GM12878 (cell line): ENCODE data around the gene PRF1. TPM values are rescaled to one million over a fixed set of nuclear protein-coding genes. Genes with fewer than 3 reads are reported as not detected.

Experiments
- ATAC-seq: fragments of 200-7000 bp; cut with Tn5 transposase; 3 replicates; pipeline ENCODE4 v1.9.1; 2020; ENCODE audit warnings: mild to moderate bottlenecking, moderate library complexity
- BruUV-seq: library from RNA; stranded (reverse); fragments of 400-500 nt; replicated peaks from 2 replicates; lab custom pipeline; 2021; lab: Mats Ljungman, UMichigan
- CTCF ChIA-PET: fragments of 300-600 bp; sonication (Branson Sonifier 250); formaldehyde crosslinking; extraction: SDS; loops from one replicate; lab custom pipeline; 2021; ENCODE audit warnings: inconsistent platforms; lab: Yijun Ruan, JAX
- POLR2A ChIA-PET: fragments of 350-600 bp; formaldehyde crosslinking; extraction: SDS; loops from one replicate; lab custom pipeline; 2021; ENCODE audit warnings: inconsistent platforms; lab: Charles Lee
- RAD21 ChIA-PET: fragments of 300-600 bp; sonication (Branson Sonifier 250); formaldehyde crosslinking; loops from one replicate; lab custom pipeline; 2023; ENCODE audit warnings: antibody characterized with exemption; ENCODE audit not compliant: unreplicated experiment; lab: Charles Lee
- SMC1A ChIA-PET: fragments of 300-600 bp; sonication (Branson Sonifier 250); formaldehyde crosslinking; loops from one replicate; lab custom pipeline; 2023; ENCODE audit not compliant: unreplicated experiment, uncharacterized antibody; lab: Charles Lee
- DNase-seq: peaks from one replicate; pipeline ENCODE4 v3.0.0-alpha.2; 2011; ENCODE audit warnings: low read depth, low spot score
- FAIRE-seq: peaks from 3 replicates; lab custom pipeline; 2011; peaks lifted over from hg19 to GRCh38; lab: Jason Lieb, UNC
- H2AFZ ChIP-seq: 2 replicates; pipeline ENCODE4 v1.6.0; 2011; ENCODE audit warnings: low read depth, low read length, control low read depth; ENCODE audit not compliant: control insufficient read depth
- H3K27ac ChIP-seq: 2 replicates; pipeline ENCODE4 v1.5.1; 2011; ENCODE audit warnings: control low read depth; ENCODE audit not compliant: control insufficient read depth, insufficient read depth
- H3K27me3 ChIP-seq, 2 experiments: replicated peaks in 1 of 2; 2 replicates each; pipeline versions ENCODE4 v1.6.0 to v1.6.1; 2011; ENCODE audit warnings: low read length in 1 of 2; ENCODE audit not compliant: control insufficient read depth in 2 of 2, insufficient read depth in 2 of 2
- H3K36me3 ChIP-seq, 2 experiments: 2 replicates each; pipeline ENCODE4 v1.5.1; 2011; ENCODE audit warnings: low read length in 1 of 2; ENCODE audit not compliant: control insufficient read depth in 2 of 2, insufficient read depth in 2 of 2
- H3K4me1 ChIP-seq: 2 replicates; pipeline ENCODE4 v1.6.1; 2011; ENCODE audit warnings: mild to moderate bottlenecking, low read length, moderate library complexity, mixed read lengths; ENCODE audit not compliant: control insufficient read depth, insufficient read depth
- H3K4me2 ChIP-seq: 2 replicates; pipeline ENCODE4 v1.6.0; 2011; ENCODE audit warnings: control low read depth; ENCODE audit not compliant: control insufficient read depth, insufficient read depth
- H3K4me3 ChIP-seq: fragments of 200-600 bp; sonication (generic); 2 replicates; pipeline ENCODE4 v1.5.1; 2016
- H3K79me2 ChIP-seq: 2 replicates; pipeline ENCODE4 v1.6.0; 2011; ENCODE audit warnings: low read length; ENCODE audit not compliant: control insufficient read depth, insufficient read depth
- H3K9ac ChIP-seq: 2 replicates; pipeline ENCODE4 v1.8.0; 2011; ENCODE audit warnings: low read length, control low read depth, mixed read lengths; ENCODE audit not compliant: control insufficient read depth, insufficient read depth
- H3K9me3 ChIP-seq: replicated peaks from 3 replicates; pipeline ENCODE4 v1.5.1; 2011; ENCODE audit warnings: mild to moderate bottlenecking, low read length; ENCODE audit not compliant: control insufficient read depth, insufficient read depth
- H4K20me1 ChIP-seq: 2 replicates; pipeline ENCODE4 v1.6.0; 2011; ENCODE audit not compliant: control insufficient read depth, insufficient read depth
- ATF7 ChIP-seq: fragments of 450-650 bp; IDR thresholded peaks from 2 replicates; pipeline ENCODE4 v1.6.1; 2016; ENCODE audit warnings: low read depth, mild to moderate bottlenecking
- BACH1 ChIP-seq: fragments of 450-650 bp; IDR thresholded peaks from 2 replicates; pipeline ENCODE4 v1.6.1; 2017; ENCODE audit warnings: mild to moderate bottlenecking, borderline replicate concordance
- BRCA1 ChIP-seq: IDR thresholded peaks from 2 replicates; pipeline ENCODE4 v1.6.1; 2011; ENCODE audit warnings: low read depth, low read length, improper control_type of control experiment
- E4F1 ChIP-seq: fragments of 450-650 bp; IDR thresholded peaks from 2 replicates; pipeline ENCODE4 v1.6.1; 2018; ENCODE audit warnings: borderline replicate concordance, mild to moderate bottlenecking; ENCODE audit not compliant: partially characterized antibody
- HSF1 ChIP-seq: fragments of 150-350 bp; IDR thresholded peaks from 2 replicates; pipeline ENCODE4 v1.6.1; 2014; ENCODE audit warnings: mild to moderate bottlenecking, low read depth, low read length
- MAX ChIP-seq: IDR thresholded peaks from 2 replicates; pipeline ENCODE4 v1.6.1; 2012; ENCODE audit warnings: low read depth, low read length, improper control_type of control experiment
- MLLT1 ChIP-seq: fragments of 450-650 bp; IDR thresholded peaks from 2 replicates; pipeline ENCODE4 v1.6.1; 2016; ENCODE audit warnings: mild to moderate bottlenecking
- NFYB ChIP-seq: IDR thresholded peaks from 2 replicates; pipeline ENCODE4 v1.6.1; 2011; ENCODE audit warnings: low read depth, mild to moderate bottlenecking, low read length, improper control_type of control experiment, moderate library complexity; ENCODE audit not compliant: insufficient read depth
- NKRF ChIP-seq: fragments of 450-650 bp; conservative IDR thresholded peaks from 2 replicates; pipeline ENCODE4 v1.6.1; 2017; ENCODE audit warnings: mild to moderate bottlenecking, moderate library complexity
- POU2F2 ChIP-seq: IDR thresholded peaks from 3 replicates; pipeline ENCODE4 v1.6.1; 2011; ENCODE audit warnings: low read depth, mild to moderate bottlenecking, low read length, borderline replicate concordance
- RBBP5 ChIP-seq: fragments of 200-600 bp; sonication (generic); conservative IDR thresholded peaks from 2 replicates; pipeline ENCODE4 v1.6.1; 2016
- RCOR1 ChIP-seq: conservative IDR thresholded peaks from 2 replicates; pipeline ENCODE4 v1.6.1; 2012; ENCODE audit warnings: low read depth, low read length, improper control_type of control experiment
- RFX5 ChIP-seq: IDR thresholded peaks from 2 replicates; pipeline ENCODE4 v1.6.1; 2011; ENCODE audit warnings: low read depth, low read length, improper control_type of control experiment
- SIN3A ChIP-seq: IDR thresholded peaks from 2 replicates; pipeline ENCODE4 v1.6.1; 2012; ENCODE audit warnings: low read depth, low read length, improper control_type of control experiment
- ZBTB33 ChIP-seq: fragments of 450-650 bp; IDR thresholded peaks from 2 replicates; pipeline ENCODE4 v1.6.1; 2017; ENCODE audit warnings: mild to moderate bottlenecking
- WGBS: methylation state at CpG from one replicate; pipeline ENCODE4 v1.1.6; 2016; ENCODE audit warnings: low lambda C conversion rate; ENCODE audit not compliant: insufficient replicate concordance, insufficient coverage; ENCODE audit errors: missing lambda C conversion rate; 5-methylcytosine and 5-hydroxymethylcytosine counted together
- in situ Hi-C: fragments of 300-500 bp; cut with MboI; formaldehyde crosslinking; loops from 9 replicates; pipeline ENCODE4 v1.14.3; 2018; ENCODE audit warnings: mixed read lengths
- intact Hi-C: fragments of 100-400 bp; cut with micrococcal nuclease; formaldehyde crosslinking; loops from one replicate; pipeline ENCODE4 v1.14.2; 2022; ENCODE audit not compliant: unreplicated experiment
- polyA plus RNA-seq, 11 experiments: library from polyadenylated mRNA; depleted of rRNA in 4 of 11; unstranded in 6 of 11; stranded (reverse) in 5 of 11; fragments of >200 nt; fragmentation: Nextera tagmentation in 4 of 11; fragmentation: Illumina TruSeq in 1 of 11; extraction: Ambion mirVana in 4 of 11; extraction: Trizol in 1 of 11; gene quantifications; 1 replicate in 1 of 11; 2 replicates in 10 of 11; pipeline versions ENCODE4 v1.2.1 to v1.2.3, GENCODE V29; 2011 to 2016; ENCODE audit warnings: inconsistent platforms in 2 of 11, missing spikeins in 2 of 11, low read depth in 1 of 11
- total RNA-seq, 4 experiments: library from RNA; depleted of rRNA in 3 of 4; stranded (reverse); fragments of >200 nt in 3 of 4; fragmentation: Illumina TruSeq in 1 of 4; extraction: Trizol in 1 of 4; gene quantifications; 2 replicates each; pipeline versions ENCODE4 v1.2.1 to v1.2.3, GENCODE V29; 2013 to 2021

The PRF1 gene
- total and polyA plus RNA-seq, 10 of the 15 experiments (the other 5 are each of a cell fraction or from before 2014, with no cell fraction given) = 0.84 to 15.7 (median 1.3) TPM

GRCh38 chr10:70557876-70558275 lies 44.7 kb downstream of the PRF1 start:
- FAIRE-seq (no peak), DNase-seq (no peak), ATAC-seq (no peak)
- ChIA-PET RAD21 (no interaction called here), POLR2A (no interaction called here), SMC1A (no interaction called here), CTCF (interaction anchor here (1.3 to 4.5 kb wide), 2 partner anchors 8 to 200 kb away, joined by 4 to 30 read pairs; no protein-coding TSS in a partner anchor)
- Histone ChIP-seq H3K4me2 (no peak overlapping the region), H3K4me1 (no peaks in the 10 kb centered on the region; the same call in 1 of the 2 replicates), H3K9me3 (no peaks in the 10 kb centered on the region), H3K36me3 (no peaks in the 10 kb centered on the region; a peak in 1 of 4 replicates), H2AFZ (no peak overlapping the region), H3K27ac (no peak overlapping the region), H3K9ac (no peak overlapping the region), H4K20me1 (no peaks in the 10 kb centered on the region), H3K27me3 (no peaks in the 10 kb centered on the region), H3K79me2 (no peaks in the 10 kb centered on the region), H3K4me3 (no peak overlapping the region)
- intact Hi-C loops (loop anchor here (2.0 kb wide), 1 partner anchor 201 kb away; no protein-coding TSS in a partner anchor), in situ Hi-C loops (no loop called here)
- no TSS peak for BruUV-seq
- 80% methylated on average over 1 of the region's 2 CpGs for WGBS
- TF ChIP-seq RFX5 = no peak
- no peak for TF ChIP-seq MAX
- TF ChIP-seq BACH1 = no peak
- TF ChIP-seq NKRF = no peak
- no peak for TF ChIP-seq HSF1
- TF ChIP-seq POU2F2 = no peak
- no peak for TF ChIP-seq RBBP5
- no peak for TF ChIP-seq BRCA1
- TF ChIP-seq E4F1 = no peak
- TF ChIP-seq NFYB = no peak
- no peak for TF ChIP-seq MLLT1
- TF ChIP-seq RCOR1 = no peak
- TF ChIP-seq ATF7 = no peak
- TF ChIP-seq SIN3A = no peak
- TF ChIP-seq ZBTB33 = no peak
